WI38 (cell line): Measurements from ENCODE around the gene TSPAN10.
A peak's percentile ranks its signal among the peaks of the same experiment; 100 is the strongest.

Experiments used
- H3K4me3 ChIP-seq: 2 replicates; pipeline ENCODE4 v1.5.1; 2011; ENCODE audit warnings: low read depth, mild to moderate bottlenecking, control low read depth, low read length
- TF ChIP-seq, protein P1 (sequence below): IDR thresholded peaks from 2 replicates; pipeline ENCODE4 v1.5.1; 2012; ENCODE audit warnings: low read depth, mild to moderate bottlenecking, control low read depth, low read length

Gene TSPAN10

GRCh38 chr17:81681672-81682071 is 44.7 kb downstream of the TSPAN10 start:
- TF ChIP-seq, protein P1, sequence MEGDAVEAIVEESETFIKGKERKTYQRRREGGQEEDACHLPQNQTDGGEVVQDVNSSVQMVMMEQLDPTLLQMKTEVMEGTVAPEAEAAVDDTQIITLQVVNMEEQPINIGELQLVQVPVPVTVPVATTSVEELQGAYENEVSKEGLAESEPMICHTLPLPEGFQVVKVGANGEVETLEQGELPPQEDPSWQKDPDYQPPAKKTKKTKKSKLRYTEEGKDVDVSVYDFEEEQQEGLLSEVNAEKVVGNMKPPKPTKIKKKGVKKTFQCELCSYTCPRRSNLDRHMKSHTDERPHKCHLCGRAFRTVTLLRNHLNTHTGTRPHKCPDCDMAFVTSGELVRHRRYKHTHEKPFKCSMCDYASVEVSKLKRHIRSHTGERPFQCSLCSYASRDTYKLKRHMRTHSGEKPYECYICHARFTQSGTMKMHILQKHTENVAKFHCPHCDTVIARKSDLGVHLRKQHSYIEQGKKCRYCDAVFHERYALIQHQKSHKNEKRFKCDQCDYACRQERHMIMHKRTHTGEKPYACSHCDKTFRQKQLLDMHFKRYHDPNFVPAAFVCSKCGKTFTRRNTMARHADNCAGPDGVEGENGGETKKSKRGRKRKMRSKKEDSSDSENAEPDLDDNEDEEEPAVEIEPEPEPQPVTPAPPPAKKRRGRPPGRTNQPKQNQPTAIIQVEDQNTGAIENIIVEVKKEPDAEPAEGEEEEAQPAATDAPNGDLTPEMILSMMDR: no peak
- no peak overlapping the region for H3K4me3 ChIP-seq

DNA sequence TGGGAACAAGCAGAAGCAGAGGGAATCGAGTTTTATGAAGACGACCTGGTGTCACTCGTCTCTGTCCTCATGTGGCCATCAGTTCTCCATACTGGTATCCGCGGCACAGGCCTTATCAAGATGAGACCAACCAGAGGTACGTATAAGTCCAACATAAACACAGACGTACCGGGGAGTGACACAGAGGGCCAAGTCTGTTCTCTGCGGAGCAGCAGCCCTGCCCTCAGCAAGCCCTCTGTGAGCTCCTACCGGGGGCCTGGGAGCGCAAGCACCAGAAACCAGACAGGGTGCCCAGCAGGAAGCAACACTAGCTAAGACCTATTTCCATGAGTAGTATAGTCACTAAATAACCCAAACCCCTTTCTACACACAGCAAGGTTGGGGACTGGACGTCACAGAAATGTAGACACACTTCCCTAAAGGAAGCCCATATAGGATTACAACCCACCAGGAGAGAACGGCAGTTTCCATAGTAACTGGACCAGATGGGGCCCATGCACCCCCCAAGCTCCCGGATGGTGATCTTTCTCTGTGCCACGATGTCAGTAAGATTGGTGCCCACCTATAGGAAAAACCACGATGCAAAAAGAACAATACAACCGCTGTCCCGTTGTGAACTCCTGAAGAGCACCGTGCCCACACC is 45.7 kb downstream of the TSPAN10 start:
- peak overlapping the region; percentile 96 for H3K4me3 ChIP-seq
- TF ChIP-seq, protein P1: no peak

DNA sequence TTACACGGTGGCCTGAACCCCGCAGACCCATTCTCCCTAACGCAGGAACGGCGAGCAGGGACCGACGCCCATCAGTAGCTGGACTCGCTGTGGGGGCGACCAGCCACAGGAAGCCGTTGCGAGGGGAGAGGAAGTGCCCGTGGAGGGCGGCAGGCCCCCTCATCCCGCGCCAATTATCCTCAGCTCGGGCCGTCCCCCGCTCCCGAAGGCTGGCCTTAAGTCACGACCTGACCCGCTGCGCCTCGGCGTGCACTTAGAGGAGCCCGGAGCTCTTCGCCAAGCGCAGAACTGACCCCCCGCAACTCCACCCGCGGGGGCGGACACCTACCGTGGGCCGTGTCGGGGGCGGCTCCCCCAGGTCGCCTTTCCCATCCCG is 46.2 kb downstream of the TSPAN10 start:
- peak overlapping the region; percentile 96 for H3K4me3 ChIP-seq
- TF ChIP-seq, protein P1: no peak

GRCh38 chr17:81683584-81684441 is 46.8 kb downstream of the TSPAN10 start, which contains the start of the genes ARL16 and HGS:
Gene ARL16, minus strand, starts transcription at chr17:81683797. Its CDS starts 44 bp downstream, at chr17:81683753.
Gene HGS, plus strand, starts transcription at chr17:81684011. Its CDS starts 56 bp downstream, at chr17:81684067.
- peak within 1 kb of the TSS; percentile 96 for H3K4me3 ChIP-seq
- TF ChIP-seq, protein P1: no peak

DNA sequence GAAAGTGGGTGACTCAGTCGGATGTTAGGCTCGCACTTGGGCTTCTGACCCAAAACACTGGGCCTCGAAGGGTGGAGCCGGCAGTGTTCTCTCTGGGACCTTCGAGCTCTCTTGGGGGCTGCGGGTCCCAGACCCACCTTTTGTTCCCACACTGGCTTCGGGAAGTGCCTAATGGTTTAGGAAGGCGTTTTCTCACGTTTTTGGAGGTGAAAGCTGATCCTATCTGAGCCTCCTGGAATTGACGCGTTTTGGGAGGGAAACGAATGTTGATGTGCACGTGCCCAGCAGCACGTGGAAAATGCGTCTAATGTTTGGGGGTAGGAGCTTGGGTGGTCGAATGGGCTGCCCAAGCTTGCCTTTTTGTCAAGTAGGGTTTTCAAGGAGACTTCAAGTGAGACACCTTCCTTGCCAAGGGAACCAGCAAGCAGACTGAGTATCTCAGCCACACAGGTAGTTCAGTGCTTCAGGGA is 47.5 kb downstream of the TSPAN10 start:
- TF ChIP-seq, protein P1: no peak
- peak overlapping the region; percentile 96 for H3K4me3 ChIP-seq

DNA sequence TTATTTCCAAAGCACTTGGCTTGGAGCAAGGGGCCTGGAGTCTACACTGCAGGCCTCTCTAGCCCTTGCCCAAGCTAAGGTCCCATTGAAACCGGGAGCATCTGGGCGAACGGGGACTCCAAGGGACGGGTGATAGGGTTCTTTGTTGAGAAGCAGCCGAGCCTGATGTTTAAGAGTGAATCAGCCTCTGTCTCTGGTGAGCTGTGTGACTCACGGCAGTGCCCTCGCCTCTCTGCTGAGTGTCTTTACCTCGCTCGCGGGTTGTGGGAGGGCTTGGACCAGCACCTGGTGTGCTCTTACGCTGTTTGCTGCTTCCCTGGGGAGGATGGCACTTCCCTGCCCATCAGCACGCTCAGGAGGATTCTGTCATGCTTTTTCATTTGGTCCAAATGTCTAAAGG is 48.1 kb downstream of the TSPAN10 start:
- H3K4me3 ChIP-seq: peak overlapping the region; percentile 96
- TF ChIP-seq, protein P1: no peak

GRCh38 chr17:81686614-81687013 is 49.6 kb downstream of the TSPAN10 start:
- TF ChIP-seq, protein P1: no peak
- H3K4me3 ChIP-seq: no peak overlapping the region
